B cell (primary cell): ENCODE results near the gene PRKACB. TPM values are rescaled to one million over a fixed set of nuclear protein-coding genes. Genes with fewer than 3 reads are reported as not detected.

Experiments used
- ATAC-seq: fragments of 200-7000 bp; cut with Tn5 transposase; one replicate; pipeline ENCODE4 v1.10.0; 2021; ENCODE audit warnings: low read depth, mild to moderate bottlenecking, moderate number of reproducible peaks, moderate library complexity
- CTCF ChIA-PET: fragments of 350-600 bp; sonication (Branson Sonifier 250); formaldehyde crosslinking; loops from one replicate; lab custom pipeline; 2021; ENCODE audit warnings: antibody characterized with exemption, inconsistent platforms; lab: Charles Lee
- POLR2A ChIA-PET: fragments of 350-600 bp; sonication (Branson Sonifier 250); formaldehyde crosslinking; loops from one replicate; lab custom pipeline; 2021; ENCODE audit warnings: antibody characterized with exemption; lab: Charles Lee
- DNase-seq: peaks from one replicate; pipeline ENCODE4 v3.0.0; 2013
- H2AFZ ChIP-seq: 2 replicates; pipeline ENCODE4 v1.6.1; 2012; ENCODE audit warnings: mild to moderate bottlenecking, low read depth, low read length; ENCODE audit not compliant: insufficient read depth, poor library complexity, severe bottlenecking
- H3K27ac ChIP-seq, 2 donors: 1 replicate in 1 of 2; 2 replicates in 1 of 2; pipeline ENCODE4 v1.5.1; 2012 to 2013; ENCODE audit warnings: low read length in 2 of 2, mild to moderate bottlenecking in 2 of 2, moderate library complexity in 1 of 2
- H3K27me3 ChIP-seq, 4 experiments: fragments of 200-600 bp in 1 of 4; sonication (generic) in 1 of 4; replicated peaks in 1 of 4; 1 replicate in 2 of 4; 2 replicates in 2 of 4; pipeline versions ENCODE4 v1.6.1 to v1.7.0; 2013 to 2016; ENCODE audit warnings: low read length in 3 of 4, mild to moderate bottlenecking in 2 of 4, mixed read lengths in 1 of 4, moderate library complexity in 1 of 4; ENCODE audit not compliant: insufficient read depth in 4 of 4, control insufficient read depth in 3 of 4; ENCODE audit errors: control extremely low read depth in 1 of 4
- H3K36me3 ChIP-seq, 2 experiments: replicated peaks in 1 of 2; 1 replicate in 1 of 2; 2 replicates in 1 of 2; pipeline versions ENCODE4 v1.6.1 to v1.7.1; 2013; ENCODE audit warnings: low read length in 1 of 2; ENCODE audit not compliant: insufficient read depth in 2 of 2, control insufficient read depth in 1 of 2; ENCODE audit errors: control extremely low read depth in 1 of 2, extremely low read depth in 1 of 2
- H3K4me1 ChIP-seq, 2 donors: fragments of 200-600 bp in 1 of 2; sonication (generic) in 1 of 2; 1 replicate in 1 of 2; 2 replicates in 1 of 2; pipeline versions ENCODE4 v1.5.1 to v1.6.1; 2013 to 2017; ENCODE audit warnings: low read length in 2 of 2; ENCODE audit not compliant: control insufficient read depth in 2 of 2, insufficient read depth in 2 of 2
- H3K4me2 ChIP-seq: replicated peaks from 2 replicates; pipeline ENCODE3; 2012; ENCODE audit warnings: mild to moderate bottlenecking, low read depth, low read length; ENCODE audit not compliant: poor library complexity, severe bottlenecking
- H3K4me3 ChIP-seq, 5 experiments: fragments of 200-600 bp in 1 of 5; sonication (generic) in 1 of 5; 1 replicate in 3 of 5; 2 replicates in 2 of 5; pipeline versions ENCODE4 v1.5.1 to v1.7.0; 2011 to 2016; ENCODE audit warnings: low read length in 4 of 5, mild to moderate bottlenecking in 4 of 5, low read depth in 2 of 5, control low read depth in 1 of 5, moderate library complexity in 1 of 5; ENCODE audit not compliant: insufficient read depth in 1 of 5; ENCODE audit errors: control extremely low read depth in 1 of 5, extremely low read depth in 1 of 5
- H3K79me2 ChIP-seq: fragments of 200-600 bp; sonication (generic); one replicate; pipeline ENCODE4 v1.6.0; 2016; ENCODE audit warnings: low read length; ENCODE audit not compliant: control insufficient read depth, insufficient read depth
- H3K9ac ChIP-seq: fragments of 200-600 bp; sonication (generic); 2 replicates; pipeline ENCODE4 v1.6.1; 2017; ENCODE audit warnings: mild to moderate bottlenecking, low read length, moderate library complexity
- H3K9me3 ChIP-seq, 3 donors: one replicate each; pipeline versions ENCODE4 v1.6.1 to v1.7.1; 2013; ENCODE audit warnings: low read length in 2 of 3; ENCODE audit not compliant: control insufficient read depth in 2 of 3, insufficient read depth in 1 of 3; ENCODE audit errors: control extremely low read depth in 1 of 3
- H4K20me1 ChIP-seq: 2 replicates; pipeline ENCODE4 v1.6.0; 2012; ENCODE audit warnings: mild to moderate bottlenecking, low read length; ENCODE audit not compliant: insufficient read depth, control insufficient read depth, poor library complexity, severe bottlenecking
- H3K27ac Mint-ChIP-seq: one replicate; pipeline ENCODE4 v1.8.0; 2021; ENCODE audit warnings: mixed read lengths
- H3K27me3 Mint-ChIP-seq: one replicate; pipeline ENCODE4 v1.8.0; 2021; ENCODE audit warnings: mixed read lengths
- H3K4me1 Mint-ChIP-seq: one replicate; pipeline ENCODE4 v1.8.0; 2021; ENCODE audit warnings: mixed read lengths
- H3K4me3 Mint-ChIP-seq: one replicate; pipeline ENCODE4 v1.8.0; 2021; ENCODE audit warnings: mixed read lengths
- H3K9me3 Mint-ChIP-seq: one replicate; pipeline ENCODE4 v1.8.0; 2022; ENCODE audit warnings: mixed read lengths; ENCODE audit not compliant: insufficient read depth
- EZH2 ChIP-seq: IDR thresholded peaks from 2 replicates; pipeline ENCODE4 v1.6.1; 2012; ENCODE audit warnings: borderline replicate concordance, low read depth, mild to moderate bottlenecking, moderate library complexity, low read length; ENCODE audit not compliant: insufficient read depth, poor library complexity, severe bottlenecking
- WGBS: methylation state at CpG from one replicate; pipeline ENCODE4 v1.1.5; 2013; ENCODE audit warnings: missing lambda C conversion rate; ENCODE audit not compliant: insufficient coverage; 5-methylcytosine and 5-hydroxymethylcytosine counted together
- intact Hi-C: fragments of 100-400 bp; cut with micrococcal nuclease; formaldehyde crosslinking; loops from one replicate; pipeline ENCODE4 v1.10.0; 2022
- polyA plus RNA-seq: library from polyadenylated mRNA; depleted of rRNA; stranded (reverse); fragments of >200 nt; gene quantifications from 2 replicates; pipeline ENCODE4 v1.2.3, GENCODE V29; 2012
- total RNA-seq, 2 donors: library from RNA; stranded (reverse); fragments of 120-200 nt in 1 of 2; gene quantifications; 1 replicate in 1 of 2; 2 replicates in 1 of 2; pipeline versions ENCODE4 v1.2.3 to v1.2.4, GENCODE V29; 2013 to 2022
- TF ChIP-seq, protein P1 (sequence below): fragments of 200-600 bp; IDR thresholded peaks from one replicate; pipeline ENCODE4 v1.8.0; 2022; ENCODE audit warnings: antibody characterized with exemption, mild to moderate bottlenecking

The PRKACB gene
- total and polyA plus RNA-seq, 2 donors (not counting 1 experiment from before 2014, with no cell fraction given), result 14.9 to 53.9 TPM

DNA sequence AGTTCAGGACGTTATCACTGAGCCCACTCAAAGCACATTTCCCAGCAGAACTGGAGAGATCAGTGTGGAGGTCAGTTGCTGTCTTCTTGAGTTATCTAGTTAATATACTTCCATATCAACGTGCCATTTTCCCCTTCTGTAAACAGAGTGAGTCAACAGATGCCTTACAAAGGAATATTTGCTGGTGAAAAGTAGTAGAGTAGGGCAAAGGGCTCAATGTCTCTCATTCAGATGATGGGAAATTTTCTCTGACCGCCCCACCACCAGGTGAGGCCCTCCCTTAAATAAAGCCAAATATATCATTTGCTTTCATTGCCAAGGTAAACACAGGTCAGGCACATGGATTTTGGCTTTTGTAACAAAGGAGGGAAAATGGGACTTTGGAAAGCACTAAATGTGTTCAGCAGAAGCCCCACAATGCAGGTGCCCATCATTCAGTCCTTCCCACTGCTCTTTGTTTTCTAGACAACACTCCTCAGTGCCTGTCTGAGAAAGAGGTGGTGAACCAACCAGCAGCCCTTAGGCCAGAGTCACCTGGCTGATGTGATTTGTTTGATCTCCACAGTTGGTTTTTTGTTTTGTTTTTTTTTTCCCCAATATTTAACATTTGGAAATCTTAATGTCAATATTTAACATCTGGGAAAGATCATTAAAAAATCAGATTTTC is 116.9 kb downstream of the PRKACB start:
- TF ChIP-seq, protein P1, sequence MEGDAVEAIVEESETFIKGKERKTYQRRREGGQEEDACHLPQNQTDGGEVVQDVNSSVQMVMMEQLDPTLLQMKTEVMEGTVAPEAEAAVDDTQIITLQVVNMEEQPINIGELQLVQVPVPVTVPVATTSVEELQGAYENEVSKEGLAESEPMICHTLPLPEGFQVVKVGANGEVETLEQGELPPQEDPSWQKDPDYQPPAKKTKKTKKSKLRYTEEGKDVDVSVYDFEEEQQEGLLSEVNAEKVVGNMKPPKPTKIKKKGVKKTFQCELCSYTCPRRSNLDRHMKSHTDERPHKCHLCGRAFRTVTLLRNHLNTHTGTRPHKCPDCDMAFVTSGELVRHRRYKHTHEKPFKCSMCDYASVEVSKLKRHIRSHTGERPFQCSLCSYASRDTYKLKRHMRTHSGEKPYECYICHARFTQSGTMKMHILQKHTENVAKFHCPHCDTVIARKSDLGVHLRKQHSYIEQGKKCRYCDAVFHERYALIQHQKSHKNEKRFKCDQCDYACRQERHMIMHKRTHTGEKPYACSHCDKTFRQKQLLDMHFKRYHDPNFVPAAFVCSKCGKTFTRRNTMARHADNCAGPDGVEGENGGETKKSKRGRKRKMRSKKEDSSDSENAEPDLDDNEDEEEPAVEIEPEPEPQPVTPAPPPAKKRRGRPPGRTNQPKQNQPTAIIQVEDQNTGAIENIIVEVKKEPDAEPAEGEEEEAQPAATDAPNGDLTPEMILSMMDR, result no peak
- no peak for TF ChIP-seq EZH2
- Mint-ChIP-seq H3K4me3 (no peak overlapping the region), H3K27me3 (no peaks in the 10 kb centered on the region), H3K9me3 (no peaks in the 10 kb centered on the region), H3K27ac (no peak overlapping the region), H3K4me1 (no peaks in the 10 kb centered on the region)
- no CpG with 5 or more reads among the region's 3 CpGs for WGBS
- Histone ChIP-seq H4K20me1 (no peaks in the 10 kb centered on the region), H3K4me2 (no peak overlapping the region), H3K9ac (no peak overlapping the region), H3K36me3 (no peaks in the 10 kb centered on the region), H3K4me1 (no peaks in the 10 kb centered on the region), H3K9me3 (no peaks in the 10 kb centered on the region), H3K79me2 (no peaks in the 10 kb centered on the region), H3K27ac (no peak overlapping the region), H2AFZ (no peak overlapping the region), H3K27me3 (no peaks in the 10 kb centered on the region), H3K4me3 (no peak overlapping the region)
- ATAC-seq, result no peak
- ChIA-PET POLR2A (no interaction called here), CTCF (no interaction called here)
- DNase-seq, result no peak
- intact Hi-C loops, result no loop called here

DNA sequence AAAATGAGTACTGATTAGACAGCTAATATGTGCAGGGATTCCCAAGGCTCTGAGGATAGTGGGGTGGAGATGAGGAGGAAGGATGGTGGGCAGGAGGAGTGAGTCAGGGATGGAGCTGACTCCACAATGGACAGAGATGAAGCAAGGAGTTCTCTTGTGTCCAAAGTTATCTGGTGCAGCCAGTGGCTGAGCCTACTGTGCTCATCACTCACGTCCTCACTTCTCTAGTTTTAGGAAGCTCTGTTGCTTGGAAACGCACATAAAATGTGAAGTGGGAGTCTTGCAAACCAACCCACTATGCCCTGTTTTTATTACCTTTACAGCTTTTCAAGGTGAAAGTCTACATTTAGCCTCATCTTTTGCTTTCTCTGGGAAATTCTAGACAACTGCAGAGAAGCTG is 120.9 kb downstream of the PRKACB start:
- no peak overlapping the region for H3K4me2 ChIP-seq
- H3K9me3 Mint-ChIP-seq, result no peaks in the 10 kb centered on the region
- no peak overlapping the region for H3K4me3 ChIP-seq
- H3K9me3 ChIP-seq, result no peaks in the 10 kb centered on the region
- no peak overlapping the region for H2AFZ ChIP-seq
- H3K4me3 Mint-ChIP-seq, result no peak overlapping the region
- no peaks in the 10 kb centered on the region for H3K27me3 ChIP-seq
- intact Hi-C loops, result no loop called here
- TF ChIP-seq EZH2, result no peak
- TF ChIP-seq, protein P1, result no peak
- ATAC-seq (no peak), DNase-seq (no peak)
- CTCF ChIA-PET, result no interaction called here
- WGBS, result 100% methylated on average over 2 of the region's 2 CpGs
- H3K4me1 Mint-ChIP-seq, result peaks cover 2% of the 10 kb centered on the region
- no peaks in the 10 kb centered on the region for H4K20me1 ChIP-seq
- H3K27ac Mint-ChIP-seq, result no peak overlapping the region
- no peaks in the 10 kb centered on the region for H3K79me2 ChIP-seq
- H3K27me3 Mint-ChIP-seq, result no peaks in the 10 kb centered on the region
- H3K36me3 ChIP-seq, result no peaks in the 10 kb centered on the region
- no peak overlapping the region for H3K27ac ChIP-seq
- H3K9ac ChIP-seq, result no peak overlapping the region
- POLR2A ChIA-PET, result no interaction called here
- H3K4me1 ChIP-seq, result no peaks in the 10 kb centered on the region
